RWPE2 (cell line): ENCODE measurements around the gene KCNK1.

Experiments used
- ATAC-seq: fragments of 200-7000 bp; cut with Tn5 transposase; 3 replicates; pipeline ENCODE4 v1.9.1; 2021; ENCODE audit warnings: low read depth
- DNase-seq: peaks from one replicate; pipeline ENCODE4 v3.0.0-alpha.2; 2020; ENCODE audit warnings: low spot score
- H3K27ac ChIP-seq: fragments of 450-650 bp; 2 replicates; pipeline ENCODE4 v1.5.1; 2017; ENCODE audit warnings: mild to moderate bottlenecking; ENCODE audit not compliant: poor library complexity, severe bottlenecking
- H3K27me3 ChIP-seq: fragments of 250-450 bp; sonication (Bioruptor Pico); 2 replicates; pipeline ENCODE4 v1.5.1; 2021; ENCODE audit warnings: mild to moderate bottlenecking, moderate library complexity; ENCODE audit not compliant: insufficient read depth, poor library complexity, severe bottlenecking
- H3K36me3 ChIP-seq: fragments of 250-450 bp; sonication (Bioruptor Pico); 2 replicates; pipeline ENCODE4 v1.5.1; 2020; ENCODE audit warnings: low read depth, mild to moderate bottlenecking, moderate library complexity
- H3K4me1 ChIP-seq: fragments of 250-450 bp; sonication (Bioruptor Pico); 2 replicates; pipeline ENCODE4 v1.5.1; 2021; ENCODE audit warnings: mild to moderate bottlenecking, moderate library complexity; ENCODE audit not compliant: insufficient read depth, poor library complexity, severe bottlenecking
- H3K4me3 ChIP-seq: fragments of 250-450 bp; sonication (Bioruptor Pico); 2 replicates; pipeline ENCODE4 v1.5.1; 2021; ENCODE audit warnings: mild to moderate bottlenecking, moderate library complexity; ENCODE audit not compliant: severe bottlenecking
- H3K9me3 ChIP-seq: fragments of 250-450 bp; sonication (Bioruptor Pico); 2 replicates; pipeline ENCODE4 v1.5.1; 2021; ENCODE audit warnings: mild to moderate bottlenecking, moderate library complexity; ENCODE audit not compliant: severe bottlenecking
- TF ChIP-seq, protein P1 (sequence below): fragments of 450-650 bp; IDR thresholded peaks from one replicate; pipeline ENCODE4 v1.5.1; 2017; ENCODE audit warnings: mild to moderate bottlenecking, moderate library complexity; ENCODE audit not compliant: poor library complexity, severe bottlenecking

KCNK1 gene

DNA sequence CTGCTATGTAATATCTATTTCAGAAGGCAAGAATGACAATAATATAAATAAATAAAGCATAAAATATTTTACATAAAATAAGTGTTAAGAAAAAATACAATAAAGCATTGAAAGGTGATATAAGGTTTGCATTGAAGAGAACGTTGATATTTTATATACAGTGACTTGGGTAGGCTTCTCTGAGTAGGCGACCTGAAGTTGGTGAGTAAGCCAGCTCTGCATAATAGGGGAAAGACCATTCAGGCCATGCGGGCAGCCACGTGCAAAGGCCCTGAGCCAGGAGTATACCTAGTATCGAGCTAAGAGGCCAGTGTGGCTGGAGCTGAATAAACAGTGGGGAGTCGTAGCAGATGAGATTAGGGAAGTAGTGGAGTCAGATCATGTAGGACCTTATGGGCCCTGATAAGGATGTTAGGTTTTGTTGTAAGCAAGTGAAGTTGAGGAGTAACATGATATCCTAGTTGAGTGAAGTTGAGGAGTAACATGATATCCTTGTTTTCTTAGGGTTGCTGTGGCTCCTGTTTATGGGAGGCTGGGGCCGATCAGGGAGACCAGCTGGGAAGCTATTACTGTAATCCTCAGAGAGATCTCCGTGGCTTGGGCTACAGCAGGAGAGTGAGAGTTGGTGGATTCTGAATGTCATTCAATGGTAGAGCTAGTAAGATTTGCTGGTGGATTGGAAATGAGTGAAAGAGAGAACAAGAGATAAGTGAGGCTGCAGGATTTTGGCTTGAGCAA, 22.0 kb downstream of the KCNK1 start:
- no peaks in the 10 kb centered on the region for H3K27me3 ChIP-seq
- no peak for DNase-seq
- H3K27ac ChIP-seq, result no peak overlapping the region
- no peak for ATAC-seq
- no peak overlapping the region for H3K4me3 ChIP-seq
- no peaks in the 10 kb centered on the region for H3K4me1 ChIP-seq
- H3K36me3 ChIP-seq, result no peaks in the 10 kb centered on the region
- TF ChIP-seq, protein P1, sequence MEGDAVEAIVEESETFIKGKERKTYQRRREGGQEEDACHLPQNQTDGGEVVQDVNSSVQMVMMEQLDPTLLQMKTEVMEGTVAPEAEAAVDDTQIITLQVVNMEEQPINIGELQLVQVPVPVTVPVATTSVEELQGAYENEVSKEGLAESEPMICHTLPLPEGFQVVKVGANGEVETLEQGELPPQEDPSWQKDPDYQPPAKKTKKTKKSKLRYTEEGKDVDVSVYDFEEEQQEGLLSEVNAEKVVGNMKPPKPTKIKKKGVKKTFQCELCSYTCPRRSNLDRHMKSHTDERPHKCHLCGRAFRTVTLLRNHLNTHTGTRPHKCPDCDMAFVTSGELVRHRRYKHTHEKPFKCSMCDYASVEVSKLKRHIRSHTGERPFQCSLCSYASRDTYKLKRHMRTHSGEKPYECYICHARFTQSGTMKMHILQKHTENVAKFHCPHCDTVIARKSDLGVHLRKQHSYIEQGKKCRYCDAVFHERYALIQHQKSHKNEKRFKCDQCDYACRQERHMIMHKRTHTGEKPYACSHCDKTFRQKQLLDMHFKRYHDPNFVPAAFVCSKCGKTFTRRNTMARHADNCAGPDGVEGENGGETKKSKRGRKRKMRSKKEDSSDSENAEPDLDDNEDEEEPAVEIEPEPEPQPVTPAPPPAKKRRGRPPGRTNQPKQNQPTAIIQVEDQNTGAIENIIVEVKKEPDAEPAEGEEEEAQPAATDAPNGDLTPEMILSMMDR, result no peak
- H3K9me3 ChIP-seq, result no peaks in the 10 kb centered on the region

DNA sequence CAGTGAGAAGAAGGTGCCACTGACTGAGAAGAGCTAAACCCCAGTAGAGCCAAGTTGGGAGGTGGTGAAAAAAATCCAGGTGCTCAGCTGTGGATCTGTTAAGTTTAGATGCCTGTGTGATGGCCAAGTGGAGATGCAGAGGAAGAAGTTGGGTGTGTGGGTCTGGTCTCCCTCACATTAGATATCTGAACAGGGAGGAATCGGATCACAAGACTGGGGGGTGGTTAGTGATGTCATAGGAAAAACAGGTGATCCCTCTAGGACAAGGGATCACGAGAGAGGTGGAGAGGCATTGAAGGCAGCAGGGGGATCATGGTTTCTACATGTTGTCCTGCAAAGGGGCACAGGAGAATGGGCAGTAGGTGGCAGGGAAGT, 22.6 kb downstream of the KCNK1 start:
- ATAC-seq, result no peak

DNA sequence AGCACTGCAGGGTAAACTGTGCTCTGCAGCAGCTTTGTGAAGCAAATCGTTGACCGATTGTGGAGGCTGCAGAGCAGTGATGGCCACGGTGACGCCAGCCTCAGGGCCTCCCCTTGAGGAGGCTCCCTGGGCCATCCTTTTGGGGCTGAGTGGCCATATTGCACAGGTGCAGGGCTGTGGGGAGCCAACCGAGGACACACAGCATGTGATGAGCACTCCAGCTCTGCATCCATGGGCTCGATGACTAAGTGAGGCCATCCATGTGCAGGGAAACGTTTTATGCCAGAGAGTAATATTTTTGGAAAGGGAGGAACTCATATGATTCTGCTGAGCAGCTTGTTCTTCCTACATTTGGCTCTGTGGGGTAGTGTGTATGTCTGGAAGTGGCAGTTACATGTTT, 24.6 kb downstream of the KCNK1 start:
- Histone ChIP-seq H3K4me3 (no peak overlapping the region), H3K36me3 (no peaks in the 10 kb centered on the region), H3K27ac (no peak overlapping the region), H3K4me1 (no peaks in the 10 kb centered on the region), H3K9me3 (no peaks in the 10 kb centered on the region), H3K27me3 (no peaks in the 10 kb centered on the region)
- no peak for DNase-seq
- ATAC-seq, result no peak
- TF ChIP-seq, protein P1, result no peak

More for the DNA sequence above, 22.6 kb downstream of the KCNK1 start:
- Histone ChIP-seq H3K36me3 (no peaks in the 10 kb centered on the region), H3K9me3 (no peaks in the 10 kb centered on the region), H3K4me3 (no peak overlapping the region), H3K4me1 (no peaks in the 10 kb centered on the region), H3K27me3 (no peaks in the 10 kb centered on the region), H3K27ac (no peak overlapping the region)
- TF ChIP-seq, protein P1, result no peak
- DNase-seq, result no peak

DNA sequence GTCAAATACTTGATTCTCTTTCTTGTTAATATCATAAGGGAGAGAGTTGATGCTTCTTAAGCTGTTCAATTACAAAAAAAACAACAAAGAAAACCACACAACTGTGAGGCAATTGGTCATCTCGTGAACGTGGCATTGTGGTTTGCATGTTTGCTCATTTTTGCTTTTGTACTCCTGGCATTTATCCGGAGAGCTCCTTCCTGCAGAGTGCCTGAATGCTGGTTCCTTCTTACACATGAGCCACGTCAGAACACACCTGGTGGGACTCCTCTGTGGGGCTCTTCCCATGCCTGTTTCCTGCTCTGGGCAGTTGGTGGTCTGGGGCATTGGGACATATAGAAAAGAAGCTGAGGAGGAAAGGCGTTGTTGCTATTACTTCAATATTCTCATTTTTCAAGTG, 25.7 kb downstream of the KCNK1 start:
- H3K36me3 ChIP-seq, result no peaks in the 10 kb centered on the region
- TF ChIP-seq, protein P1, result no peak
- DNase-seq (no peak), ATAC-seq (no peak)
- no peak overlapping the region for H3K4me3 ChIP-seq
- H3K27ac ChIP-seq, result no peak overlapping the region
- no peaks in the 10 kb centered on the region for H3K4me1 ChIP-seq
- no peaks in the 10 kb centered on the region for H3K27me3 ChIP-seq
- H3K9me3 ChIP-seq, result no peaks in the 10 kb centered on the region

DNA sequence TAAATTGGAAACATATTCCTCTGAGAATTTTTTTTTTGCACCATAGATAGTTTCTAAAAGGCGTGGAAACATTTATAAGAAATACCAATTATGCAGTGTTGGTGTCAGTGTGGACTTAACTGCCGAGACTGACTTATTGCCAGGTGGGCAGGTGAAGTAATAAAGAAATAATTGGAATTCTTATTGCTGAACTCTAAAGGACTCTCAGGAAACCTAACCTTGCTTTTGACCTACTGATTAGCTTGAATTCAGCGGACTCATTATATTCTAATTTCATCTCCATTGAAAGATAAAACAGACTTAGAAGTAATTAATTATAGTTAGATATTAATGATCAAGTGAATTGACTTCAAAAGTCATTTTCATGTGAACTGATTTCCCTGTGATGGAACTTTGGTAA, 26.3 kb downstream of the KCNK1 start:
- Histone ChIP-seq H3K4me3 (no peak overlapping the region), H3K4me1 (no peaks in the 10 kb centered on the region), H3K27me3 (no peaks in the 10 kb centered on the region), H3K9me3 (no peaks in the 10 kb centered on the region), H3K36me3 (no peaks in the 10 kb centered on the region), H3K27ac (no peak overlapping the region)
- ATAC-seq (no peak), DNase-seq (no peak)
- TF ChIP-seq, protein P1, result no peak
